Measurements from ENCODE around the gene SLC20A1.
A peak's percentile ranks its signal among the peaks of the same experiment; 100 is the strongest.

The SLC20A1 gene

DNA sequence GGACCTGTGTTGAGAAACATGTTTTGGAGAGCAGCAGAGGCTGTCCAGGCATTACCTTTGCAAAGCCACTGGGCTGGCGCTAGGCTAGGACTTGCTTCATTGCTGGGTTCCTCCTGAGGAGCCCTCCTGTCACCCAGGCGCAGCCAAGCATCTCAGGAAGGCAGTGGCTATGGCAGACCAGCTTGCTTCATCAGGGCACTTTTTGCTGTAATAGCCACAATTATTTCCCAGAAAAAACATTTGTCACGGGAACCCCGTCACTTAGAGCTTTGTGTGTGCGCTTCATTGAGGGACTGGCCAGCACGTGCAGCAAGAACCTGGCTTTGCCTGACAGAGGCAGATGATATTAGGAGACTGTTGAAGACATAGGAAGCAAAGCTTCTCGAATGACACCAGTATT, 36.4 kb downstream of the SLC20A1 start:
- H3K27ac ChIP-seq (replicated peaks; ENCODE audit: low read length) = no peak overlapping the region
- H3K4me1 ChIP-seq (ENCODE audit: control insufficient read depth in 2 of 2, insufficient read depth in 1 of 2, low read depth in 1 of 2, low read length in 2 of 2) = no peaks in the 10 kb centered on the region
- H3K27me3 ChIP-seq (ENCODE audit: control insufficient read depth in 3 of 3, insufficient read depth in 3 of 3, low read depth in 1 of 3, low read length in 3 of 3) = peaks cover 0 to under 1% (median 0%) of the 10 kb centered on the region in 3 experiments
- no CpG with 5 or more reads among the region's 7 CpGs for WGBS, 2 donors (ENCODE audit: extremely low coverage in 2 of 2, insufficient read length in 2 of 2, insufficient replicate concordance in 1 of 2)
- no peak overlapping the region for H2BK5ac ChIP-seq (ENCODE audit: low read length)
- no peak overlapping the region for H3K23ac ChIP-seq (ENCODE audit: low read depth, low read length, poor library complexity)
- no peaks in the 10 kb centered on the region for H3K36me3 ChIP-seq (replicated peaks in 1 of 2; ENCODE audit: control insufficient read depth in 2 of 2, insufficient read depth in 2 of 2, low read length in 2 of 2)
- H2BK12ac ChIP-seq (ENCODE audit: low read length) = no peak overlapping the region
- no peak overlapping the region for H3K14ac ChIP-seq (ENCODE audit: low read length)
- no peak overlapping the region for H2AK5ac ChIP-seq (ENCODE audit: low read depth, low read length)
- H3K4me3 ChIP-seq (ENCODE audit: low read length in 2 of 2) = no peak overlapping the region
- no peak for DNase-seq (ENCODE audit: low spot score)
- H2BK120ac ChIP-seq (ENCODE audit: low read depth, low read length) = no peak overlapping the region
- no peak overlapping the region for H2AFZ ChIP-seq (ENCODE audit: low read length)
- no peak overlapping the region for H2BK15ac ChIP-seq (ENCODE audit: low read length)
- H4K91ac ChIP-seq (ENCODE audit: low read depth, low read length, poor library complexity) = no peak overlapping the region
- no peak overlapping the region for H3K18ac ChIP-seq (ENCODE audit: low read length)
- no peak overlapping the region for H4K8ac ChIP-seq (ENCODE audit: low read depth, low read length)
- H3K9ac ChIP-seq (ENCODE audit: low read depth, low read length, poor library complexity) = no peak overlapping the region
- H3K4me2 ChIP-seq (ENCODE audit: insufficient read depth, low read length, poor library complexity, severe bottlenecking) = no peak overlapping the region
- no peak overlapping the region for H3K4ac ChIP-seq (ENCODE audit: low read length)
- H3K9me3 ChIP-seq (replicated peaks in 1 of 2; ENCODE audit: control insufficient read depth in 2 of 2, insufficient read depth in 1 of 2, low read depth in 1 of 2, low read length in 2 of 2) = no peaks in the 10 kb centered on the region
- no peaks in the 10 kb centered on the region for H3K79me1 ChIP-seq (ENCODE audit: low read depth, low read length)

DNA sequence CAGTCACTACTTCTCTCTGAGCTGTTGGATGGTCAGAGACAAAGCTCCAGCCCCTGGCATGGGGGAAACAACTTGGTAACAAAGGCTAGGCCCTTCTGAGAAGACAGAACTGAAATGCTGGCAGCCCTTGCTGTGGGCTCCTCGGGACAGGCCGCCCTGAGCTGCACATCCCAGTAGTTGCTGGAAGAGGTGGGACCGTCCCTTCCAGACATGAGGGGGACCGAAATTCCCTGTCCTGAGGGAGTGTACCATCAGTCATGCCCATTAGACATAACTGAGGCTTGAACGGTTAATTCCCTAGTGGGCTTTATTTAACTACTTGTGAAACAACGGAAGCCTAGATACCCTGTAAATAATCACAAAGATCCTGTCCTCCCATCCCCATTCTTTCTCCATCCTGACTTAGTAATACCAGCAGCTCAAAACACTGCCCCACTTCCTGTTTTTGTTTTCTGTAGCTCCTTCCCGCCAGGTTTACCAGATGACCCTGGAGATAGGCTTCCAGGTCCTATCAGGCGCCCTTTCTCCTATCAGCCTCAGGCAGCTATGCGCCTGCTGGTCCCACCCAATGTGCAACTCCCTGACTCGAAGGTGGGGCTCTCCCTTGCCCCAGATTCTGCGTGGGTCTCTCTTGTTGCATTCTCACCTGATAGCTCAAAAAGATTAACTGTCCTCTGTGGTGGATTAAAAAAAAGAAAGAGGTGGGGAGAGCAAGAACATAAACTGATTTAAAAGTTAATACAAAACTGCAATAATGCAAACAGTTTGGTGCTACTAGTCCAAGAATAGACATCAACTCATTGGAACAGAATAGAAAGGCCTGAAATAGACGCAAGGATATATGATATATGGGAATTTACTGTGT, 38.0 kb downstream of the SLC20A1 start:
- Histone ChIP-seq H3K36me3 (replicated peaks in 1 of 2; ENCODE audit: control insufficient read depth in 2 of 2, insufficient read depth in 2 of 2, low read length in 2 of 2) (no peaks in the 10 kb centered on the region), H4K91ac (ENCODE audit: low read depth, low read length, poor library complexity) (no peak overlapping the region), H3K79me1 (ENCODE audit: low read depth, low read length) (no peaks in the 10 kb centered on the region), H3K4me1 (ENCODE audit: control insufficient read depth in 2 of 2, insufficient read depth in 1 of 2, low read depth in 1 of 2, low read length in 2 of 2) (no peaks in the 10 kb centered on the region), H2BK12ac (ENCODE audit: low read length) (no peak overlapping the region), H3K14ac (ENCODE audit: low read length) (no peak overlapping the region), H2AFZ (ENCODE audit: low read length) (peak overlapping the region; percentile 36), H4K8ac (ENCODE audit: low read depth, low read length) (no peak overlapping the region), H3K4me2 (ENCODE audit: insufficient read depth, low read length, poor library complexity, severe bottlenecking) (no peak overlapping the region), H3K4ac (ENCODE audit: low read length) (no peak overlapping the region), H3K27me3 (ENCODE audit: control insufficient read depth in 3 of 3, insufficient read depth in 3 of 3, low read depth in 1 of 3, low read length in 3 of 3) (peaks cover 0 to 2% (median 0%) of the 10 kb centered on the region in 3 experiments), H2BK5ac (ENCODE audit: low read length) (no peak overlapping the region), H2BK120ac (ENCODE audit: low read depth, low read length) (no peak overlapping the region), H3K27ac (replicated peaks; ENCODE audit: low read length) (no peak overlapping the region), H3K18ac (ENCODE audit: low read length) (no peak overlapping the region), H2AK5ac (ENCODE audit: low read depth, low read length) (no peak overlapping the region), H3K4me3 (ENCODE audit: low read length in 2 of 2) (no peak overlapping the region), H3K9me3 (replicated peaks in 1 of 2; ENCODE audit: control insufficient read depth in 2 of 2, insufficient read depth in 1 of 2, low read depth in 1 of 2, low read length in 2 of 2) (no peaks in the 10 kb centered on the region), H2BK15ac (ENCODE audit: low read length) (no peak overlapping the region), H3K9ac (ENCODE audit: low read depth, low read length, poor library complexity) (no peak overlapping the region), H3K23ac (ENCODE audit: low read depth, low read length, poor library complexity) (no peak overlapping the region)
- no peak for DNase-seq (ENCODE audit: low spot score)
- WGBS, 2 donors (ENCODE audit: extremely low coverage in 2 of 2, insufficient read length in 2 of 2, insufficient replicate concordance in 1 of 2) = no CpG with 5 or more reads among the region's 12 CpGs

DNA sequence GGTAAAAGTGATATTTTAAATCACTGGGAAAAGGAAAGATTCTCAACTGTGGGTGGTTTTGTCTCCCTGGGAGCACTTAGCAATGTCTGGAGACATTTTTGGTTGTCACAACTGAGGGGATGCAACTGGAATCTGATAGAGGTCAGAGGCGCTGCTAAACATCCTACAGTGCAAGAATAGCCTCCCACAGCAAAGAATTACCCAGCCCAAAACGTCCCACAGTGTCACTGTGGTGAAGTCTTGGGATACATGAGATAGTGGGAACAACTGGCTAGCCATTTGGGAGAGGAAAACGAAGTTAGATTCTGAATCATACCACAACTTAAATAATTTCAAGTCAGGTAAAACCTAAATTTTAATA, 38.7 kb downstream of the SLC20A1 start:
- no peak overlapping the region for H4K91ac ChIP-seq (ENCODE audit: low read depth, low read length, poor library complexity)
- no peak overlapping the region for H3K4me3 ChIP-seq (ENCODE audit: low read length in 2 of 2)
- no peak overlapping the region for H3K14ac ChIP-seq (ENCODE audit: low read length)
- H4K8ac ChIP-seq (ENCODE audit: low read depth, low read length) = no peak overlapping the region
- no peak overlapping the region for H2BK12ac ChIP-seq (ENCODE audit: low read length)
- no peaks in the 10 kb centered on the region for H3K9me3 ChIP-seq (replicated peaks in 1 of 2; ENCODE audit: control insufficient read depth in 2 of 2, insufficient read depth in 1 of 2, low read depth in 1 of 2, low read length in 2 of 2)
- no peak for DNase-seq (ENCODE audit: low spot score)
- H3K4ac ChIP-seq (ENCODE audit: low read length) = no peak overlapping the region
- no peak overlapping the region for H2BK15ac ChIP-seq (ENCODE audit: low read length)
- no peak overlapping the region for H3K9ac ChIP-seq (ENCODE audit: low read depth, low read length, poor library complexity)
- WGBS, 2 donors (ENCODE audit: extremely low coverage in 2 of 2, insufficient read length in 2 of 2, insufficient replicate concordance in 1 of 2) = no CpG with 5 or more reads among the region's 3 CpGs
- no peak overlapping the region for H3K23ac ChIP-seq (ENCODE audit: low read depth, low read length, poor library complexity)
- H2BK120ac ChIP-seq (ENCODE audit: low read depth, low read length) = no peak overlapping the region
- H3K18ac ChIP-seq (ENCODE audit: low read length) = no peak overlapping the region
- H3K27ac ChIP-seq (replicated peaks; ENCODE audit: low read length) = no peak overlapping the region
- no peak overlapping the region for H2BK5ac ChIP-seq (ENCODE audit: low read length)
- H3K4me1 ChIP-seq (ENCODE audit: control insufficient read depth in 2 of 2, insufficient read depth in 1 of 2, low read depth in 1 of 2, low read length in 2 of 2) = no peaks in the 10 kb centered on the region
- no peak overlapping the region for H2AK5ac ChIP-seq (ENCODE audit: low read depth, low read length)
- no peak overlapping the region for H3K4me2 ChIP-seq (ENCODE audit: insufficient read depth, low read length, poor library complexity, severe bottlenecking)
- no peaks in the 10 kb centered on the region for H3K36me3 ChIP-seq (replicated peaks in 1 of 2; ENCODE audit: control insufficient read depth in 2 of 2, insufficient read depth in 2 of 2, low read length in 2 of 2)
- no peak overlapping the region for H2AFZ ChIP-seq (ENCODE audit: low read length)
- H3K79me1 ChIP-seq (ENCODE audit: low read depth, low read length) = no peaks in the 10 kb centered on the region
- peaks cover 0 to 2% (median 0%) of the 10 kb centered on the region in 3 experiments for H3K27me3 ChIP-seq (ENCODE audit: control insufficient read depth in 3 of 3, insufficient read depth in 3 of 3, low read depth in 1 of 3, low read length in 3 of 3)

DNA sequence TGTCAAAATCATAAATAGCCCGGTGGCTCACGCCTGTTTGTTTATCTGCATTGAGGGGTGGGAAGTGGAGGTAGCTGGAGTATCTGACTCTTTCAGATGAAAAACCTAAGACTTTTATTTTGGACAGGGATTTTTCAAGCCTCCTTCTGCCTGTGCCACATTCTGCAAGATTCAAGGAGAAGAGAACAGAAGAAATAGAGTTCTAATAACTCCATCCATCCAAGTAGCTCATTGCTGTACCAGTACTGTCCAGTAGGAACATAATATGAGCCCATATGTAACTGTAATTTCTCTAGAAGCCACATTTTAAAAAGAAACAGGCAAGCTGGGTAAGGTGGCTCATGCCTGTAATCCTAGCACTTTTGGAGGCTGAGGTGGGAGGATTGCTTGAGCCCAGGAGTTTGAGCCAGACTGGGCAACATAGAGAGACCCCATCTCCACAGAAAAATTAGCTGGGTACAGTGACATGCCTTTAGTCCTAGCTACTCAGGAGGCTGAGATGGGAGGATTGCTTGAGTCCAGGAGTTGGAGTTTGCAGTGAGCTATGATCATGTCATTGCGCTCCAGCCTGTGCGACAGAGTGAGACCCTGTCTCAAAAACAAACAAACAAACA, 39.6 kb downstream of the SLC20A1 start:
- Histone ChIP-seq H2BK12ac (ENCODE audit: low read length) (no peak overlapping the region), H3K9ac (ENCODE audit: low read depth, low read length, poor library complexity) (no peak overlapping the region), H3K4me1 (ENCODE audit: control insufficient read depth in 2 of 2, insufficient read depth in 1 of 2, low read depth in 1 of 2, low read length in 2 of 2) (no peaks in the 10 kb centered on the region), H3K23ac (ENCODE audit: low read depth, low read length, poor library complexity) (no peak overlapping the region), H3K18ac (ENCODE audit: low read length) (no peak overlapping the region), H2BK15ac (ENCODE audit: low read length) (no peak overlapping the region), H4K91ac (ENCODE audit: low read depth, low read length, poor library complexity) (no peak overlapping the region), H2AFZ (ENCODE audit: low read length) (no peak overlapping the region), H3K4me2 (ENCODE audit: insufficient read depth, low read length, poor library complexity, severe bottlenecking) (no peak overlapping the region), H3K79me1 (ENCODE audit: low read depth, low read length) (no peaks in the 10 kb centered on the region), H3K4ac (ENCODE audit: low read length) (no peak overlapping the region), H4K8ac (ENCODE audit: low read depth, low read length) (no peak overlapping the region), H3K27me3 (ENCODE audit: control insufficient read depth in 3 of 3, insufficient read depth in 3 of 3, low read depth in 1 of 3, low read length in 3 of 3) (peaks cover 0 to 2% (median 0%) of the 10 kb centered on the region in 3 experiments), H3K36me3 (replicated peaks in 1 of 2; ENCODE audit: control insufficient read depth in 2 of 2, insufficient read depth in 2 of 2, low read length in 2 of 2) (no peaks in the 10 kb centered on the region), H2AK5ac (ENCODE audit: low read depth, low read length) (no peak overlapping the region), H3K27ac (replicated peaks; ENCODE audit: low read length) (no peak overlapping the region), H2BK5ac (ENCODE audit: low read length) (no peak overlapping the region), H2BK120ac (ENCODE audit: low read depth, low read length) (no peak overlapping the region), H3K14ac (ENCODE audit: low read length) (no peak overlapping the region), H3K4me3 (ENCODE audit: low read length in 2 of 2) (no peak overlapping the region), H3K9me3 (replicated peaks in 1 of 2; ENCODE audit: control insufficient read depth in 2 of 2, insufficient read depth in 1 of 2, low read depth in 1 of 2, low read length in 2 of 2) (no peaks in the 10 kb centered on the region)
- no CpG with 5 or more reads among the region's 4 CpGs for whole genome bisulfite sequencing, 2 donors (ENCODE audit: extremely low coverage in 2 of 2, insufficient read length in 2 of 2, insufficient replicate concordance in 1 of 2)
- DNase-seq (ENCODE audit: low spot score) = no peak

All from neuronal stem cell (in vitro differentiated cells).